Esophagus squamous epithelium (tissue), 4 donors: ENCODE measurements around the gene RGS9.

Experiments used
- POLR2A ChIP-seq, 4 donors: fragments of 450-650 bp; IDR thresholded peaks; one replicate each; pipeline ENCODE4 v1.6.1; 2017; ENCODE audit warnings: antibody characterized with exemption in 4 of 4, mild to moderate bottlenecking in 4 of 4, moderate library complexity in 3 of 4
- TF ChIP-seq, protein P1 (sequence below), 6 experiments: fragments of 450-650 bp in 4 of 6; fragments of 200-600 bp in 2 of 6; sonication (generic) in 2 of 6; IDR thresholded peaks; one replicate each; pipeline ENCODE4 v1.5.1; 2016 to 2019; ENCODE audit warnings: antibody characterized with exemption in 6 of 6, mild to moderate bottlenecking in 4 of 6, moderate library complexity in 4 of 6

DNA sequence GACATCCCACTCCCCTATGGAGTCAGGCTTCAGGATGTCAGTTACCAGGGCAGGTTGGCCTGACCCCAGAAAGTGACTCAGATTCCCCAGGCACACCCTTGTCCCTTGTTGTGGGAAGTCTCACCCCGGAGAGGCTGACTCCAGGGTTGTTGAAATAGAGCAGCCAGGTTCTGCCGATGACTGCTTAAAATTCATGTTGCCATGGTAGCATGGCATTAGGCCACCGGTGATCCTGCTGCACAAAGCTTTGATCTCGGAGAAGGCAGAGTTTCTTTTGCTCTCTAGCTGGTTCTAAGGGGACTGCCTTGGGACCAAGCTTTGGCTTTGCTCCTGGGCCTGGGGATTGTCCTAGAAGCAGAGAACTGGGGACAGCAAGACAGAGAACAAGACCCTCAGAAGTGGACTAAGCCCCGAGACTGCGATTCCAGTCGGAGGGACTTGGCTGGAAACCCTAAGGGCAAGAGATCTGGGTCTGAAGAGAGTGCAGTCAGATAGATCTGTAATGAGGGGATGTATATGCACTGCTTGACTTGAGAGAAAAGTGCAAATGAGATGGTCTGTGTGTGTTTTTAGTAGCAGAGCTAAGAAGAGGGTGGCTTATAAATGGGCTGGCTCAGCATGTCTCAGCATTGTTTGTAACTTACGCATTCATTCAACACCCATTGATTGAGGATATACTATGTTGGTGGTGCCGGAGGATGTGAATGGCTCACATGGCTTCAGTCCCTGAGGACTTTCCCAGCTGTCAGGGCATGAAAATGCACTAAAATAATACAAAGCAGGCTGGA is 106.9 kb downstream of the RGS9 start:
- TF ChIP-seq, protein P1, sequence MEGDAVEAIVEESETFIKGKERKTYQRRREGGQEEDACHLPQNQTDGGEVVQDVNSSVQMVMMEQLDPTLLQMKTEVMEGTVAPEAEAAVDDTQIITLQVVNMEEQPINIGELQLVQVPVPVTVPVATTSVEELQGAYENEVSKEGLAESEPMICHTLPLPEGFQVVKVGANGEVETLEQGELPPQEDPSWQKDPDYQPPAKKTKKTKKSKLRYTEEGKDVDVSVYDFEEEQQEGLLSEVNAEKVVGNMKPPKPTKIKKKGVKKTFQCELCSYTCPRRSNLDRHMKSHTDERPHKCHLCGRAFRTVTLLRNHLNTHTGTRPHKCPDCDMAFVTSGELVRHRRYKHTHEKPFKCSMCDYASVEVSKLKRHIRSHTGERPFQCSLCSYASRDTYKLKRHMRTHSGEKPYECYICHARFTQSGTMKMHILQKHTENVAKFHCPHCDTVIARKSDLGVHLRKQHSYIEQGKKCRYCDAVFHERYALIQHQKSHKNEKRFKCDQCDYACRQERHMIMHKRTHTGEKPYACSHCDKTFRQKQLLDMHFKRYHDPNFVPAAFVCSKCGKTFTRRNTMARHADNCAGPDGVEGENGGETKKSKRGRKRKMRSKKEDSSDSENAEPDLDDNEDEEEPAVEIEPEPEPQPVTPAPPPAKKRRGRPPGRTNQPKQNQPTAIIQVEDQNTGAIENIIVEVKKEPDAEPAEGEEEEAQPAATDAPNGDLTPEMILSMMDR (IDR thresholded peaks at IDR 0.05), result no peak
- no peak for TF ChIP-seq POLR2A (IDR thresholded peaks at IDR 0.05)
